Gastrocnemius medialis (tissue), 4 donors: Measurements from ENCODE around the gene CHN2.

ENCODE experiments used
- POLR2A ChIP-seq, 2 donors: fragments of 450-650 bp; IDR thresholded peaks; one replicate each; pipeline ENCODE4 v1.6.1; 2017; ENCODE audit warnings: antibody characterized with exemption in 2 of 2, mild to moderate bottlenecking in 2 of 2, moderate library complexity in 2 of 2
- TF ChIP-seq, protein P1 (sequence below), 5 experiments: fragments of 450-650 bp in 3 of 5; fragments of 200-600 bp in 2 of 5; sonication (generic) in 2 of 5; IDR thresholded peaks in 4 of 5; conservative IDR thresholded peaks in 1 of 5; 1 replicate in 4 of 5; 2 replicates in 1 of 5; pipeline ENCODE4 v1.5.1; 2016 to 2019; ENCODE audit warnings: antibody characterized with exemption in 5 of 5, mild to moderate bottlenecking in 3 of 5, moderate library complexity in 3 of 5

GRCh38 chr7:29239638-29240037 lies 45.1 kb downstream of the CHN2 start:
- TF ChIP-seq, protein P1, sequence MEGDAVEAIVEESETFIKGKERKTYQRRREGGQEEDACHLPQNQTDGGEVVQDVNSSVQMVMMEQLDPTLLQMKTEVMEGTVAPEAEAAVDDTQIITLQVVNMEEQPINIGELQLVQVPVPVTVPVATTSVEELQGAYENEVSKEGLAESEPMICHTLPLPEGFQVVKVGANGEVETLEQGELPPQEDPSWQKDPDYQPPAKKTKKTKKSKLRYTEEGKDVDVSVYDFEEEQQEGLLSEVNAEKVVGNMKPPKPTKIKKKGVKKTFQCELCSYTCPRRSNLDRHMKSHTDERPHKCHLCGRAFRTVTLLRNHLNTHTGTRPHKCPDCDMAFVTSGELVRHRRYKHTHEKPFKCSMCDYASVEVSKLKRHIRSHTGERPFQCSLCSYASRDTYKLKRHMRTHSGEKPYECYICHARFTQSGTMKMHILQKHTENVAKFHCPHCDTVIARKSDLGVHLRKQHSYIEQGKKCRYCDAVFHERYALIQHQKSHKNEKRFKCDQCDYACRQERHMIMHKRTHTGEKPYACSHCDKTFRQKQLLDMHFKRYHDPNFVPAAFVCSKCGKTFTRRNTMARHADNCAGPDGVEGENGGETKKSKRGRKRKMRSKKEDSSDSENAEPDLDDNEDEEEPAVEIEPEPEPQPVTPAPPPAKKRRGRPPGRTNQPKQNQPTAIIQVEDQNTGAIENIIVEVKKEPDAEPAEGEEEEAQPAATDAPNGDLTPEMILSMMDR (IDR thresholded peaks at IDR 0.05 in 4 of 5, conservative IDR thresholded peaks at IDR 0.05 in 1 of 5), result peak in 1 of 5 experiments; percentile 34
- no peak for TF ChIP-seq POLR2A (IDR thresholded peaks at IDR 0.05)
